ENCODE measurements around the gene AFF3. TPM values are rescaled to one million over a fixed set of nuclear protein-coding genes. Genes with fewer than 3 reads are reported as not detected.

AFF3 gene
- total and polyA plus RNA-seq, 2 of the 8 experiments (the other 6 are each of a cell fraction or from before 2014, with no cell fraction given), result 0.27 to 3.0 TPM

DNA sequence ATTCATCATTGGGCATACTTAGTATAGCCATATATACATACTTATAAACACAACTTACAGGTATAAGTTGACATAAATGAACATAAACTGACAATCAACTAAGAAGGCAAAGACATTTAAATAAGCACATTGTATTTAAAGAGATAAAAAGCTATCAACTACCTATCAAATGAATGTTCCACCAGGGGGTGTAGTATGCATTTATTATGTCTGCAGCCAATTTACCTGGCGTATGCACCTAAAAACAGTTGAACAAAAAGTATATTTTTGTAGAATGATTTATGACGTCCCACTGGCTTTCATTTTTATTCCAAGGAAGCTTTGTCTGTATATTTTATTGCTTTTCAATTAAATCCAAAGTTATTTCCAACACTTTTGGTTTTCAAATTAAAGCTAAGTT lies 323.5 kb downstream of the AFF3 start (continued):
- TF ChIP-seq, protein P1, sequence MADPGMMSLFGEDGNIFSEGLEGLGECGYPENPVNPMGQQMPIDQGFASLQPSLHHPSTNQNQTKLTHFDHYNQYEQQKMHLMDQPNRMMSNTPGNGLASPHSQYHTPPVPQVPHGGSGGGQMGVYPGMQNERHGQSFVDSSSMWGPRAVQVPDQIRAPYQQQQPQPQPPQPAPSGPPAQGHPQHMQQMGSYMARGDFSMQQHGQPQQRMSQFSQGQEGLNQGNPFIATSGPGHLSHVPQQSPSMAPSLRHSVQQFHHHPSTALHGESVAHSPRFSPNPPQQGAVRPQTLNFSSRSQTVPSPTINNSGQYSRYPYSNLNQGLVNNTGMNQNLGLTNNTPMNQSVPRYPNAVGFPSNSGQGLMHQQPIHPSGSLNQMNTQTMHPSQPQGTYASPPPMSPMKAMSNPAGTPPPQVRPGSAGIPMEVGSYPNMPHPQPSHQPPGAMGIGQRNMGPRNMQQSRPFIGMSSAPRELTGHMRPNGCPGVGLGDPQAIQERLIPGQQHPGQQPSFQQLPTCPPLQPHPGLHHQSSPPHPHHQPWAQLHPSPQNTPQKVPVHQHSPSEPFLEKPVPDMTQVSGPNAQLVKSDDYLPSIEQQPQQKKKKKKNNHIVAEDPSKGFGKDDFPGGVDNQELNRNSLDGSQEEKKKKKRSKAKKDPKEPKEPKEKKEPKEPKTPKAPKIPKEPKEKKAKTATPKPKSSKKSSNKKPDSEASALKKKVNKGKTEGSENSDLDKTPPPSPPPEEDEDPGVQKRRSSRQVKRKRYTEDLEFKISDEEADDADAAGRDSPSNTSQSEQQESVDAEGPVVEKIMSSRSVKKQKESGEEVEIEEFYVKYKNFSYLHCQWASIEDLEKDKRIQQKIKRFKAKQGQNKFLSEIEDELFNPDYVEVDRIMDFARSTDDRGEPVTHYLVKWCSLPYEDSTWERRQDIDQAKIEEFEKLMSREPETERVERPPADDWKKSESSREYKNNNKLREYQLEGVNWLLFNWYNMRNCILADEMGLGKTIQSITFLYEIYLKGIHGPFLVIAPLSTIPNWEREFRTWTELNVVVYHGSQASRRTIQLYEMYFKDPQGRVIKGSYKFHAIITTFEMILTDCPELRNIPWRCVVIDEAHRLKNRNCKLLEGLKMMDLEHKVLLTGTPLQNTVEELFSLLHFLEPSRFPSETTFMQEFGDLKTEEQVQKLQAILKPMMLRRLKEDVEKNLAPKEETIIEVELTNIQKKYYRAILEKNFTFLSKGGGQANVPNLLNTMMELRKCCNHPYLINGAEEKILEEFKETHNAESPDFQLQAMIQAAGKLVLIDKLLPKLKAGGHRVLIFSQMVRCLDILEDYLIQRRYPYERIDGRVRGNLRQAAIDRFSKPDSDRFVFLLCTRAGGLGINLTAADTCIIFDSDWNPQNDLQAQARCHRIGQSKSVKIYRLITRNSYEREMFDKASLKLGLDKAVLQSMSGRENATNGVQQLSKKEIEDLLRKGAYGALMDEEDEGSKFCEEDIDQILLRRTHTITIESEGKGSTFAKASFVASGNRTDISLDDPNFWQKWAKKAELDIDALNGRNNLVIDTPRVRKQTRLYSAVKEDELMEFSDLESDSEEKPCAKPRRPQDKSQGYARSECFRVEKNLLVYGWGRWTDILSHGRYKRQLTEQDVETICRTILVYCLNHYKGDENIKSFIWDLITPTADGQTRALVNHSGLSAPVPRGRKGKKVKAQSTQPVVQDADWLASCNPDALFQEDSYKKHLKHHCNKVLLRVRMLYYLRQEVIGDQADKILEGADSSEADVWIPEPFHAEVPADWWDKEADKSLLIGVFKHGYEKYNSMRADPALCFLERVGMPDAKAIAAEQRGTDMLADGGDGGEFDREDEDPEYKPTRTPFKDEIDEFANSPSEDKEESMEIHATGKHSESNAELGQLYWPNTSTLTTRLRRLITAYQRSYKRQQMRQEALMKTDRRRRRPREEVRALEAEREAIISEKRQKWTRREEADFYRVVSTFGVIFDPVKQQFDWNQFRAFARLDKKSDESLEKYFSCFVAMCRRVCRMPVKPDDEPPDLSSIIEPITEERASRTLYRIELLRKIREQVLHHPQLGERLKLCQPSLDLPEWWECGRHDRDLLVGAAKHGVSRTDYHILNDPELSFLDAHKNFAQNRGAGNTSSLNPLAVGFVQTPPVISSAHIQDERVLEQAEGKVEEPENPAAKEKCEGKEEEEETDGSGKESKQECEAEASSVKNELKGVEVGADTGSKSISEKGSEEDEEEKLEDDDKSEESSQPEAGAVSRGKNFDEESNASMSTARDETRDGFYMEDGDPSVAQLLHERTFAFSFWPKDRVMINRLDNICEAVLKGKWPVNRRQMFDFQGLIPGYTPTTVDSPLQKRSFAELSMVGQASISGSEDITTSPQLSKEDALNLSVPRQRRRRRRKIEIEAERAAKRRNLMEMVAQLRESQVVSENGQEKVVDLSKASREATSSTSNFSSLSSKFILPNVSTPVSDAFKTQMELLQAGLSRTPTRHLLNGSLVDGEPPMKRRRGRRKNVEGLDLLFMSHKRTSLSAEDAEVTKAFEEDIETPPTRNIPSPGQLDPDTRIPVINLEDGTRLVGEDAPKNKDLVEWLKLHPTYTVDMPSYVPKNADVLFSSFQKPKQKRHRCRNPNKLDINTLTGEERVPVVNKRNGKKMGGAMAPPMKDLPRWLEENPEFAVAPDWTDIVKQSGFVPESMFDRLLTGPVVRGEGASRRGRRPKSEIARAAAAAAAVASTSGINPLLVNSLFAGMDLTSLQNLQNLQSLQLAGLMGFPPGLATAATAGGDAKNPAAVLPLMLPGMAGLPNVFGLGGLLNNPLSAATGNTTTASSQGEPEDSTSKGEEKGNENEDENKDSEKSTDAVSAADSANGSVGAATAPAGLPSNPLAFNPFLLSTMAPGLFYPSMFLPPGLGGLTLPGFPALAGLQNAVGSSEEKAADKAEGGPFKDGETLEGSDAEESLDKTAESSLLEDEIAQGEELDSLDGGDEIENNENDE (IDR thresholded peaks at IDR 0.05; ENCODE audit: insufficient replicate concordance, low read length), result no peak
- TF ChIP-seq YY1 (IDR thresholded peaks at IDR 0.05; ENCODE audit: low read depth, low read length), result no peak
